GM19023 (cell line): ENCODE measurements around the gene HTR6.

Source experiments
- ATAC-seq: cut with Tn5 transposase; IDR thresholded peaks from one replicate; pipeline ENCODE4 v1.9.1; 2021; ENCODE audit warnings: mild to moderate bottlenecking, moderate library complexity; ENCODE audit not compliant: unreplicated experiment

HTR6 gene

GRCh38 chr1:19717467-19717866 lies 52.8 kb downstream of the HTR6 start:
- ATAC-seq: no peak

GRCh38 chr1:19720174-19720573 lies 55.5 kb downstream of the HTR6 start:
- ATAC-seq: no peak

- ATAC-seq: no peak
Measured at GRCh38 chr1:19720973-19721372, 56.3 kb downstream of the HTR6 start.

- ATAC-seq: no peak
Measured at GRCh38 chr1:19723874-19724273, 59.2 kb downstream of the HTR6 start.

- ATAC-seq: no peak
Measured at GRCh38 chr1:19725606-19726005, 60.9 kb downstream of the HTR6 start.

- no peak for ATAC-seq
Measured at GRCh38 chr1:19728413-19729145, 63.9 kb downstream of the HTR6 start.

- no peak for ATAC-seq
Measured at GRCh38 chr1:19730232-19730631, 65.6 kb downstream of the HTR6 start.
